ENCODE measurements around the gene POC1A. TPM values are rescaled to one million over a fixed set of nuclear protein-coding genes. Genes with fewer than 3 reads are reported as not detected.

POC1A gene
- total and polyA plus RNA-seq, 10 of the 15 experiments (the other 5 are each of a cell fraction or from before 2014, with no cell fraction given), result 8.5 to 49.8 (median 23.5) TPM

GRCh38 chr3:52144034-52144795, 10.0 kb downstream of the POC1A start:
- Histone ChIP-seq H3K36me3 (ENCODE audit: control insufficient read depth in 2 of 2, insufficient read depth in 2 of 2, low read length in 1 of 2) (peaks cover 4 to 12% of the 10 kb centered on the region in 2 experiments), H3K27ac (ENCODE audit: control insufficient read depth, insufficient read depth) (no peak overlapping the region), H3K4me1 (ENCODE audit: control insufficient read depth, insufficient read depth, low read length) (peaks cover 5% of the 10 kb centered on the region; the same call in 1 of the 2 replicates), H3K9ac (ENCODE audit: control insufficient read depth, insufficient read depth, low read length) (no peak overlapping the region), H4K20me1 (ENCODE audit: control insufficient read depth, insufficient read depth) (no peaks in the 10 kb centered on the region), H3K27me3 (replicated peaks in 1 of 2; ENCODE audit: control insufficient read depth in 2 of 2, insufficient read depth in 2 of 2, low read length in 1 of 2) (no peaks in the 10 kb centered on the region), H3K79me2 (ENCODE audit: control insufficient read depth, insufficient read depth, low read length) (no peaks in the 10 kb centered on the region), H3K4me2 (ENCODE audit: control insufficient read depth, insufficient read depth) (no peak overlapping the region), H3K4me3 (no peak overlapping the region), H2AFZ (ENCODE audit: control insufficient read depth, low read depth, low read length) (peak overlapping the region; percentile 59), H3K9me3 (replicated peaks; ENCODE audit: control insufficient read depth, insufficient read depth, low read length) (no peaks in the 10 kb centered on the region)
- FAIRE-seq, result peak; percentile 89
- in situ Hi-C loops (cut with MboI), result loop anchor here (5.0 kb wide), 1 partner anchor 142 kb away; no protein-coding TSS in a partner anchor
- DNase-seq (ENCODE audit: low read depth, low spot score), result no peak
- peak; percentile 100 for ATAC-seq
- intact Hi-C loops (cut with micrococcal nuclease; ENCODE audit: unreplicated experiment), result loop anchor here (1.0 kb wide), 3 partner anchors 91 to 202 kb away; partner anchors contain the start of gene PARP3
- BruUV-seq (replicated peaks), result no TSS peak
- ChIA-PET SMC1A (ENCODE audit: uncharacterized antibody, unreplicated experiment) (interaction anchor here (0.8 to 2.9 kb wide), 11 partner anchors 11 to 144 kb away, joined by 3 to 16 read pairs (median 4); partner anchors contain the start of gene DUSP7), CTCF (interaction anchor here (0.6 to 10.1 kb wide), 18 partner anchors 10 to 201 kb away, joined by 3 to 169 read pairs (median 4); partner anchors contain the start of genes DUSP7, POC1A and RPL29), RAD21 (ENCODE audit: unreplicated experiment) (interaction anchor here (0.7 to 6.3 kb wide), 7 partner anchors 23 to 148 kb away, joined by 4 to 51 read pairs (median 8); partner anchors contain the start of gene RPL29), POLR2A (no interaction called here)
- WGBS (ENCODE audit: insufficient coverage, insufficient replicate concordance, low lambda C conversion rate, missing lambda C conversion rate), result 50% methylated on average over 3 of the region's 3 CpGs
- TF ChIP-seq ZBTB4 (CRISPR knock-in tag; IDR thresholded peaks at IDR 0.05), result no peak
- TF ChIP-seq ZNF384 (IDR thresholded peaks at IDR 0.05; ENCODE audit: borderline replicate concordance, low read depth, low read length), result no peak
- TF ChIP-seq IKZF2 (IDR thresholded peaks at IDR 0.05), result no peak; a peak in 1 of 4 replicates
- TF ChIP-seq NFIC (IDR thresholded peaks at IDR 0.05; ENCODE audit: low read depth, low read length), result no peak
- no peak for TF ChIP-seq MEF2A (IDR thresholded peaks at IDR 0.05; ENCODE audit: insufficient read depth, low read depth, low read length)
- TF ChIP-seq PAX5 (IDR thresholded peaks at IDR 0.05; ENCODE audit: borderline replicate concordance, low read depth, low read length), result 0 out of 2 replicates have a peak, but pooled peaks have one; percentile 17
- no peak for TF ChIP-seq ZBTB11 (CRISPR knock-in tag; IDR thresholded peaks at IDR 0.05)
- TF ChIP-seq ASH2L (IDR thresholded peaks at IDR 0.05; ENCODE audit: borderline replicate concordance, low read depth), result no peak
- TF ChIP-seq E2F8 (IDR thresholded peaks at IDR 0.05; ENCODE audit: low read depth, partially characterized antibody), result no peak

All from GM12878 (cell line).